ENCODE data around the gene SBF2.

SBF2 gene

GRCh38 chr11:9852465-9852864, 441.6 kb downstream of the SBF2 start:
- no peak for DNase-seq (ENCODE audit: low spot score)

GRCh38 chr11:9851366-9851765, 442.7 kb downstream of the SBF2 start:
- no peak for DNase-seq (ENCODE audit: low spot score)

GRCh38 chr11:9850224-9850895, 443.7 kb downstream of the SBF2 start:
- DNase-seq (ENCODE audit: low spot score), result no peak

GRCh38 chr11:9849389-9849788, 444.6 kb downstream of the SBF2 start:
- no peak for DNase-seq (ENCODE audit: low spot score)

GRCh38 chr11:9847636-9848035, 446.4 kb downstream of the SBF2 start:
- DNase-seq (ENCODE audit: low spot score), result no peak

GRCh38 chr11:9842923-9843322, 451.1 kb downstream of the SBF2 start:
- DNase-seq (ENCODE audit: low spot score), result no peak

- DNase-seq (ENCODE audit: low spot score), result no peak
Observed at GRCh38 chr11:9840460-9841004, 453.5 kb downstream of the SBF2 start.

- no peak for DNase-seq (ENCODE audit: low spot score)
Observed at GRCh38 chr11:9839550-9839949, 454.5 kb downstream of the SBF2 start.

GRCh38 chr11:9838961-9839360, 455.1 kb downstream of the SBF2 start:
- DNase-seq (ENCODE audit: low spot score), result no peak

- no peak for DNase-seq (ENCODE audit: low spot score)
Observed at GRCh38 chr11:9838229-9838628, 455.8 kb downstream of the SBF2 start.

GRCh38 chr11:9834291-9834690, 459.7 kb downstream of the SBF2 start:
- no peak for DNase-seq (ENCODE audit: low spot score)

- DNase-seq (ENCODE audit: low spot score), result no peak
Observed at GRCh38 chr11:9831122-9831521, 462.9 kb downstream of the SBF2 start.

- DNase-seq (ENCODE audit: low spot score), result no peak
Observed at GRCh38 chr11:9827708-9828107, 466.3 kb downstream of the SBF2 start.

- no peak for DNase-seq (ENCODE audit: low spot score)
Observed at GRCh38 chr11:9826390-9826789, 467.6 kb downstream of the SBF2 start.

GRCh38 chr11:9825895-9826294, 468.1 kb downstream of the SBF2 start:
- no peak for DNase-seq (ENCODE audit: low spot score)

- DNase-seq (ENCODE audit: low spot score), result no peak
Observed at GRCh38 chr11:9825315-9825714, 468.7 kb downstream of the SBF2 start.

- DNase-seq (ENCODE audit: low spot score), result no peak
Observed at GRCh38 chr11:9823887-9824385, 470.1 kb downstream of the SBF2 start.

GRCh38 chr11:9823439-9823838, 470.6 kb downstream of the SBF2 start:
- no peak for DNase-seq (ENCODE audit: low spot score)

GRCh38 chr11:9821008-9821752, 472.8 kb downstream of the SBF2 start:
- DNase-seq (ENCODE audit: low spot score), result no peak

GRCh38 chr11:9820260-9820659, 473.8 kb downstream of the SBF2 start:
- no peak for DNase-seq (ENCODE audit: low spot score)

- no peak for DNase-seq (ENCODE audit: low spot score)
Observed at GRCh38 chr11:9817191-9817590, 476.8 kb downstream of the SBF2 start.

- DNase-seq (ENCODE audit: low spot score), result no peak
Observed at GRCh38 chr11:9815486-9816136, 478.4 kb downstream of the SBF2 start.

GRCh38 chr11:9814108-9814507, 479.9 kb downstream of the SBF2 start:
- DNase-seq (ENCODE audit: low spot score), result no peak

All from CD4-positive, alpha-beta T cell treated with Interleukin-6 at 100 ng/mL for 8 hours (primary cell).